HEK293 (cell line): ENCODE measurements around the gene POLK.
A peak's percentile ranks its signal among the peaks of the same experiment; 100 is the strongest.

Experiments
- CTCF ChIA-PET: fragments of 350-600 bp; formaldehyde crosslinking; extraction: SDS; loops from one replicate; lab custom pipeline; 2021; ENCODE audit warnings: antibody characterized with exemption; lab: Yijun Ruan, JAX
- POLR2A ChIA-PET: fragments of 300-600 bp; formaldehyde crosslinking; extraction: SDS; loops from one replicate; lab custom pipeline; 2020; ENCODE audit warnings: antibody characterized with exemption, inconsistent platforms; lab: Yijun Ruan, JAX
- H3K27ac ChIP-seq: fragments of 200-500 bp; sonication (Bioruptor generic); 2 replicates; pipeline ENCODE4 v1.5.1; 2014; ENCODE audit warnings: low read depth, low read length, control low read depth, inconsistent platforms; ENCODE audit errors: extremely low read depth
- H3K36me3 ChIP-seq, 2 experiments: fragments of 200-500 bp in 1 of 2; sonication (Bioruptor generic) in 1 of 2; 1 replicate in 1 of 2; 2 replicates in 1 of 2; pipeline ENCODE4 v1.5.1; 2014 to 2017; ENCODE audit warnings: inconsistent platforms in 2 of 2, low read length in 2 of 2; ENCODE audit not compliant: control insufficient read depth in 2 of 2, insufficient read depth in 1 of 2
- H3K4me1 ChIP-seq: fragments of 200-500 bp; sonication (Bioruptor generic); 2 replicates; pipeline ENCODE4 v1.5.1; 2014; ENCODE audit warnings: mild to moderate bottlenecking, low read length, inconsistent platforms; ENCODE audit not compliant: control insufficient read depth, insufficient read depth
- H3K4me3 ChIP-seq: 2 replicates; pipeline ENCODE4 v1.5.1; 2011; ENCODE audit warnings: low read depth, mild to moderate bottlenecking, control low read depth, low read length, moderate library complexity
- H3K9me3 ChIP-seq: fragments of 200-500 bp; sonication (Bioruptor generic); 2 replicates; pipeline ENCODE4 v1.5.1; 2014; ENCODE audit warnings: low read depth, low read length, inconsistent platforms; ENCODE audit not compliant: control insufficient read depth, insufficient read depth
- EGR2 ChIP-seq: fragments of 450-650 bp; formaldehyde crosslinking; IDR thresholded peaks from 2 replicates; pipeline ENCODE4 v1.5.1; 2016; ENCODE audit warnings: low read depth, missing biosample characterization, missing genetic modification characterization
- KLF10 ChIP-seq: fragments of 450-650 bp; IDR thresholded peaks from 2 replicates; pipeline ENCODE4 v1.5.1; 2018; ENCODE audit warnings: missing biosample characterization, mild to moderate bottlenecking, missing genetic modification characterization
- KLF7 ChIP-seq: fragments of 450-650 bp; formaldehyde crosslinking; IDR thresholded peaks from 2 replicates; pipeline ENCODE4 v1.5.1; 2016; ENCODE audit warnings: missing biosample characterization, missing genetic modification characterization, borderline replicate concordance
- SP7 ChIP-seq: fragments of 450-650 bp; formaldehyde crosslinking; IDR thresholded peaks from 2 replicates; pipeline ENCODE4 v1.5.1; 2016; ENCODE audit warnings: missing biosample characterization, missing genetic modification characterization
- ZNF112 ChIP-seq: fragments of 450-650 bp; formaldehyde crosslinking; IDR thresholded peaks from 2 replicates; pipeline ENCODE4 v1.5.0; 2017; ENCODE audit warnings: missing biosample characterization, missing genetic modification characterization
- ZNF211 ChIP-seq: fragments of 450-650 bp; formaldehyde crosslinking; IDR thresholded peaks from 2 replicates; pipeline ENCODE4 v1.5.1; 2016; ENCODE audit warnings: low read depth, missing biosample characterization, missing genetic modification characterization
- ZNF221 ChIP-seq: fragments of 450-650 bp; formaldehyde crosslinking; IDR thresholded peaks from 2 replicates; pipeline ENCODE4 v1.5.1; 2017; ENCODE audit warnings: missing biosample characterization, missing genetic modification characterization, borderline replicate concordance
- ZNF274 ChIP-seq, 2 experiments: fragments of 200-500 bp in 1 of 2; fragments of 450-650 bp in 1 of 2; sonication (Bioruptor generic) in 1 of 2; formaldehyde crosslinking in 1 of 2; IDR thresholded peaks; 2 replicates each; pipeline versions ENCODE4 v1.5.1 to v1.6.1; 2014 to 2016; ENCODE audit warnings: borderline replicate concordance in 1 of 2, inconsistent platforms in 1 of 2, low read length in 1 of 2, missing biosample characterization in 1 of 2, missing genetic modification characterization in 1 of 2
- ZNF354C ChIP-seq: fragments of 450-650 bp; formaldehyde crosslinking; IDR thresholded peaks from 2 replicates; pipeline ENCODE4 v1.5.1; 2016; ENCODE audit warnings: missing biosample characterization, missing genetic modification characterization, low read depth, borderline replicate concordance
- ZNF426 ChIP-seq: fragments of 450-650 bp; formaldehyde crosslinking; IDR thresholded peaks from 2 replicates; pipeline ENCODE4 v1.5.1; 2017; ENCODE audit warnings: missing biosample characterization, missing genetic modification characterization, mild to moderate bottlenecking, inconsistent platforms, moderate library complexity
- ZNF510 ChIP-seq: fragments of 450-650 bp; formaldehyde crosslinking; IDR thresholded peaks from 2 replicates; pipeline ENCODE4 v1.5.1; 2018; ENCODE audit warnings: mild to moderate bottlenecking, missing genetic modification characterization, missing biosample characterization; ENCODE audit not compliant: insufficient replicate concordance
- ZNF521 ChIP-seq: fragments of 450-650 bp; formaldehyde crosslinking; IDR thresholded peaks from 2 replicates; pipeline ENCODE4 v1.5.1; 2017; ENCODE audit warnings: missing biosample characterization, mild to moderate bottlenecking, missing genetic modification characterization
- ZNF530 ChIP-seq: fragments of 450-650 bp; formaldehyde crosslinking; IDR thresholded peaks from 2 replicates; pipeline ENCODE4 v1.5.1; 2016; ENCODE audit warnings: low read depth, missing biosample characterization, missing genetic modification characterization
- ZNF624 ChIP-seq: fragments of 450-650 bp; formaldehyde crosslinking; IDR thresholded peaks from 2 replicates; pipeline ENCODE4 v1.5.1; 2017; ENCODE audit warnings: missing biosample characterization, missing genetic modification characterization
- ZNF658 ChIP-seq: fragments of 450-650 bp; formaldehyde crosslinking; IDR thresholded peaks from 2 replicates; pipeline ENCODE4; 2016; ENCODE audit warnings: missing biosample characterization, missing genetic modification characterization
- ZNF843 ChIP-seq: fragments of 450-650 bp; formaldehyde crosslinking; IDR thresholded peaks from 2 replicates; pipeline ENCODE4 v1.5.1; 2016; ENCODE audit warnings: missing biosample characterization, missing genetic modification characterization
- TF ChIP-seq, protein P1 (sequence below): fragments of 450-650 bp; formaldehyde crosslinking; optimal IDR thresholded peaks from 2 replicates; pipeline ENCODE3; 2016; ENCODE audit warnings: missing biosample characterization, mild to moderate bottlenecking, missing genetic modification characterization
- TF ChIP-seq, protein P2 (sequence below): fragments of 450-650 bp; formaldehyde crosslinking; IDR thresholded peaks from 2 replicates; pipeline ENCODE4 v1.5.1; 2016; ENCODE audit warnings: missing biosample characterization, missing genetic modification characterization
- TF ChIP-seq, protein P3 (sequence below): fragments of 450-650 bp; formaldehyde crosslinking; IDR thresholded peaks from 2 replicates; pipeline ENCODE4 v1.5.1; 2016; ENCODE audit warnings: missing biosample characterization, missing genetic modification characterization
- TF ChIP-seq, protein P4 (sequence below): fragments of 450-650 bp; formaldehyde crosslinking; IDR thresholded peaks from 2 replicates; pipeline ENCODE4 v1.5.1; 2017; ENCODE audit warnings: missing biosample characterization, mild to moderate bottlenecking, missing genetic modification characterization, moderate library complexity
- TF ChIP-seq, protein P5 (sequence below): fragments of 450-650 bp; formaldehyde crosslinking; IDR thresholded peaks from 2 replicates; pipeline ENCODE4 v1.5.1; 2016; ENCODE audit warnings: missing biosample characterization, missing genetic modification characterization
- TF ChIP-seq, protein P6 (sequence below): fragments of 450-650 bp; formaldehyde crosslinking; IDR thresholded peaks from 2 replicates; pipeline ENCODE4 v1.5.1; 2017; ENCODE audit warnings: missing biosample characterization, missing genetic modification characterization
- TF ChIP-seq, protein P7 (sequence below): fragments of 450-650 bp; formaldehyde crosslinking; IDR thresholded peaks from 2 replicates; pipeline ENCODE4 v1.5.1; 2016; ENCODE audit warnings: missing biosample characterization, missing genetic modification characterization

POLK gene

DNA sequence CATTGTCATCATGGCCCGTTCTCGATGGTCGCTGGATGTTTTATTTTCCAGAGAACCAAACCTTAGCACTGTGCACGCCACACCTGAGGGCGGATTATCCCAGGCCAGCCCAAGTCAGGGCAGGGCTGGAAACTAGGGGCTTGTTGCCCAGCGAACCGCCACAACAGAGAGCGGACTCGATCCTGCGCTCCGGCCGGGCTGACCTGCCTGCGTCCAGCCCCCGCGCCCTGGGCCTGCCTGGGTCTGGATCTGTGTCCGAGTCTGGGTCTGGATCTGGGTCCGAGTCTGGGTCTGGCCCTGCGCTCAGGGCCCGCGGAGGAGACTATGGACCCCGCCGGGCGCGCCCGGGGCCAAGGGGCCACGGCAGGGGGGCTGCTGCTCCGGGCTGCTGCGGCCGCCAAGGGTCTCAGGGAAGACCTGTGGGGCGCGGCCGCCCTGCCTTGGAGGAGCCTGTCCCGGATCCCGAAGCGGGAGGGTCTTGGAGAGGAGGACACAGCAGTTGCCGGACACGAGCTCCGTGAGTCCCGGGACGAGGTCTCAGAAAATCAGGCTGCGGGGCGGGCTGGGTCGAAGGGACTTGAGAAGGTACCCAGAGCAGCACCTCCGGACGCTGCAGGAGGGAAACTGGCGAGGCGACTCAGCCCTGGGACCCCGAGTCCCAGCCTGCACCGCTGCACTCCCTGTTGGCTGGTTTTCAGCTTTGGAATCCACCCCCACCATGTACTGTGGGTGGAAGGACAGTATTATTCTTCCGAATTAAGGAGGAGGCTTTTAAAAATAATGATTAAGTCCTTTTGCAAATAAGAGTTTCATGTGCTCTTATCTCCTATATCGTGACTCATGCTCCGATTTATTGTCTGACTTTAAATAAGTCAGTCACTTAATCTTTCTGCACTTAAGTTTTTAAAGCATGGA lies 99.9 kb downstream of the POLK start, which contains the start of gene ANKDD1B:
Gene ANKDD1B (plus strand): TSS at position 143 of the 915 bp plus-strand sequence. CDS start 182 bp downstream, at position 325.
- H3K9me3 ChIP-seq = no peaks in the 10 kb centered on the region
- peaks cover 15% of the 10 kb centered on the region for H3K4me1 ChIP-seq
- ChIA-PET POLR2A (no interaction called here), CTCF (no interaction called here)
- peak within 1 kb of the TSS; percentile 5 for H3K4me3 ChIP-seq
- H3K27ac ChIP-seq = peak within 1 kb of the TSS; percentile 44; the same call in 1 of the 2 replicates
- no peaks in the 10 kb centered on the region for H3K36me3 ChIP-seq
- TF ChIP-seq ZNF624 (tag by site-specific recombination) = no peak
- TF ChIP-seq ZNF510 (tag by site-specific recombination) = no peak
- TF ChIP-seq, protein P1, sequence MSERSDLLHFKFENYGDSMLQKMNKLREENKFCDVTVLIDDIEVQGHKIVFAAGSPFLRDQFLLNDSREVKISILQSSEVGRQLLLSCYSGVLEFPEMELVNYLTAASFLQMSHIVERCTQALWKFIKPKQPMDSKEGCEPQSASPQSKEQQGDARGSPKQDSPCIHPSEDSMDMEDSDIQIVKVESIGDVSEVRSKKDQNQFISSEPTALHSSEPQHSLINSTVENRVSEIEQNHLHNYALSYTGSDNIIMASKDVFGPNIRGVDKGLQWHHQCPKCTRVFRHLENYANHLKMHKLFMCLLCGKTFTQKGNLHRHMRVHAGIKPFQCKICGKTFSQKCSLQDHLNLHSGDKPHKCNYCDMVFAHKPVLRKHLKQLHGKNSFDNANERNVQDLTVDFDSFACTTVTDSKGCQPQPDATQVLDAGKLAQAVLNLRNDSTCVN (tag by site-specific recombination) = no peak
- TF ChIP-seq, protein P2, sequence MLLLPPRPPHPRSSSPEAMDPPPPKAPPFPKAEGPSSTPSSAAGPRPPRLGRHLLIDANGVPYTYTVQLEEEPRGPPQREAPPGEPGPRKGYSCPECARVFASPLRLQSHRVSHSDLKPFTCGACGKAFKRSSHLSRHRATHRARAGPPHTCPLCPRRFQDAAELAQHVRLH (tag by site-specific recombination) = no peak
- TF ChIP-seq ZNF211 (tag by site-specific recombination) = no peak
- TF ChIP-seq, protein P3, sequence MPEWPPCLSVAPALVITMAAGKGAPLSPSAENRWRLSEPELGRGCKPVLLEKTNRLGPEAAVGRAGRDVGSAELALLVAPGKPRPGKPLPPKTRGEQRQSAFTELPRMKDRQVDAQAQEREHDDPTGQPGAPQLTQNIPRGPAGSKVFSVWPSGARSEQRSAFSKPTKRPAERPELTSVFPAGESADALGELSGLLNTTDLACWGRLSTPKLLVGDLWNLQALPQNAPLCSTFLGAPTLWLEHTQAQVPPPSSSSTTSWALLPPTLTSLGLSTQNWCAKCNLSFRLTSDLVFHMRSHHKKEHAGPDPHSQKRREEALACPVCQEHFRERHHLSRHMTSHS (tag by site-specific recombination) = no peak
- TF ChIP-seq EGR2 (tag by site-specific recombination) = peak; percentile 53; the same call in 1 of the 2 replicates
- no peak for TF ChIP-seq ZNF843 (tag by site-specific recombination)
- TF ChIP-seq ZNF521 (tag by site-specific recombination) = no peak
- no peak for TF ChIP-seq ZNF274 (IDR thresholded peaks at IDR 0.05; ENCODE audit: low read length)
- TF ChIP-seq ZNF274 (tag by site-specific recombination; IDR thresholded peaks at IDR 0.05; ENCODE audit: borderline replicate concordance) = no peak
- TF ChIP-seq SP7 (tag by site-specific recombination) = 0 out of 2 replicates have a peak, but pooled peaks have one; percentile 15
- no peak for TF ChIP-seq ZNF658
- no peak for TF ChIP-seq ZNF354C (tag by site-specific recombination)
- no peak for TF ChIP-seq ZNF426
- TF ChIP-seq ZNF221 (tag by site-specific recombination) = no peak
- TF ChIP-seq, protein P4, sequence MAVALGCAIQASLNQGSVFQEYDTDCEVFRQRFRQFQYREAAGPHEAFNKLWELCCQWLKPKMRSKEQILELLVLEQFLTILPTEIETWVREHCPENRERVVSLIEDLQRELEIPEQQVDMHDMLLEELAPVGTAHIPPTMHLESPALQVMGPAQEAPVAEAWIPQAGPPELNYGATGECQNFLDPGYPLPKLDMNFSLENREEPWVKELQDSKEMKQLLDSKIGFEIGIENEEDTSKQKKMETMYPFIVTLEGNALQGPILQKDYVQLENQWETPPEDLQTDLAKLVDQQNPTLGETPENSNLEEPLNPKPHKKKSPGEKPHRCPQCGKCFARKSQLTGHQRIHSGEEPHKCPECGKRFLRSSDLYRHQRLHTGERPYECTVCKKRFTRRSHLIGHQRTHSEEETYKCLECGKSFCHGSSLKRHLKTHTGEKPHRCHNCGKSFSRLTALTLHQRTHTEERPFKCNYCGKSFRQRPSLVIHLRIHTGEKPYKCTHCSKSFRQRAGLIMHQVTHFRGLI = no peak
- no peak for TF ChIP-seq KLF7 (tag by site-specific recombination)
- TF ChIP-seq, protein P5, sequence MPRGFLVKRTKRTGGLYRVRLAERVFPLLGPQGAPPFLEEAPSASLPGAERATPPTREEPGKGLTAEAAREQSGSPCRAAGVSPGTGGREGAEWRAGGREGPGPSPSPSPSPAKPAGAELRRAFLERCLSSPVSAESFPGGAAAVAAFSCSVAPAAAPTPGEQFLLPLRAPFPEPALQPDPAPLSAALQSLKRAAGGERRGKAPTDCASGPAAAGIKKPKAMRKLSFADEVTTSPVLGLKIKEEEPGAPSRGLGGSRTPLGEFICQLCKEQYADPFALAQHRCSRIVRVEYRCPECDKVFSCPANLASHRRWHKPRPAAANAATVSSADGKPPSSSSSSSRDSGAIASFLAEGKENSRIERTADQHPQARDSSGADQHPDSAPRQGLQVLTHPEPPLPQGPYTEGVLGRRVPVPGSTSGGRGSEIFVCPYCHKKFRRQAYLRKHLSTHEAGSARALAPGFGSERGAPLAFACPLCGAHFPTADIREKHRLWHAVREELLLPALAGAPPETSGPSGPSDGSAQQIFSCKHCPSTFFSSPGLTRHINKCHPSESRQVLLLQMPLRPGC (tag by site-specific recombination) = no peak
- TF ChIP-seq, protein P6, sequence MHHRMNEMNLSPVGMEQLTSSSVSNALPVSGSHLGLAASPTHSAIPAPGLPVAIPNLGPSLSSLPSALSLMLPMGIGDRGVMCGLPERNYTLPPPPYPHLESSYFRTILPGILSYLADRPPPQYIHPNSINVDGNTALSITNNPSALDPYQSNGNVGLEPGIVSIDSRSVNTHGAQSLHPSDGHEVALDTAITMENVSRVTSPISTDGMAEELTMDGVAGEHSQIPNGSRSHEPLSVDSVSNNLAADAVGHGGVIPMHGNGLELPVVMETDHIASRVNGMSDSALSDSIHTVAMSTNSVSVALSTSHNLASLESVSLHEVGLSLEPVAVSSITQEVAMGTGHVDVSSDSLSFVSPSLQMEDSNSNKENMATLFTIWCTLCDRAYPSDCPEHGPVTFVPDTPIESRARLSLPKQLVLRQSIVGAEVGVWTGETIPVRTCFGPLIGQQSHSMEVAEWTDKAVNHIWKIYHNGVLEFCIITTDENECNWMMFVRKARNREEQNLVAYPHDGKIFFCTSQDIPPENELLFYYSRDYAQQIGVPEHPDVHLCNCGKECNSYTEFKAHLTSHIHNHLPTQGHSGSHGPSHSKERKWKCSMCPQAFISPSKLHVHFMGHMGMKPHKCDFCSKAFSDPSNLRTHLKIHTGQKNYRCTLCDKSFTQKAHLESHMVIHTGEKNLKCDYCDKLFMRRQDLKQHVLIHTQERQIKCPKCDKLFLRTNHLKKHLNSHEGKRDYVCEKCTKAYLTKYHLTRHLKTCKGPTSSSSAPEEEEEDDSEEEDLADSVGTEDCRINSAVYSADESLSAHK (tag by site-specific recombination) = no peak
- TF ChIP-seq KLF10 = no peak
- TF ChIP-seq ZNF530 (tag by site-specific recombination) = no peak
- TF ChIP-seq, protein P7, sequence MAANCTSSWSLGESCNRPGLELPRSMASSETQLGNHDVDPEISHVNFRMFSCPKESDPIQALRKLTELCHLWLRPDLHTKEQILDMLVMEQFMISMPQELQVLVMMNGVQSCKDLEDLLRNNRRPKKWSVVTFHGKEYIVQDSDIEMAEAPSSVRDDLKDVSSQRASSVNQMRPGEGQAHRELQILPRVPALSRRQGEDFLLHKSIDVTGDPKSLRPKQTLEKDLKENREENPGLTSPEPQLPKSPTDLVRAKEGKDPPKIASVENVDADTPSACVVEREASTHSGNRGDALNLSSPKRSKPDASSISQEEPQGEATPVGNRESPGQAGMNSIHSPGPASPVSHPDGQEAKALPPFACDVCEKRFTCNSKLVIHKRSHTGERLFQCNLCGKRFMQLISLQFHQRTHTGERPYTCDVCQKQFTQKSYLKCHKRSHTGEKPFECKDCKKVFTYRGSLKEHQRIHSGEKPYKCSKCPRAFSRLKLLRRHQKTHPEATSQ (tag by site-specific recombination) = no peak
- TF ChIP-seq ZNF112 (tag by site-specific recombination) = no peak
